OCI-LY7 (cell line): ENCODE measurements around the gene SERF2. TPM values are rescaled to one million over a fixed set of nuclear protein-coding genes. Genes with fewer than 3 reads are reported as not detected.

Experiments
- BruUV-seq: library from RNA; stranded (reverse); fragments of 400-500 nt; replicated peaks from 2 replicates; lab custom pipeline; 2021; lab: Mats Ljungman, UMichigan
- CTCF ChIA-PET: fragments of 300-600 bp; sonication (Branson Sonifier 250); formaldehyde crosslinking; loops from one replicate; lab custom pipeline; 2022; ENCODE audit warnings: antibody characterized with exemption; ENCODE audit not compliant: unreplicated experiment; lab: Charles Lee
- POLR2A ChIA-PET: fragments of 300-600 bp; sonication (Branson Sonifier 250); formaldehyde crosslinking; loops from one replicate; lab custom pipeline; 2022; ENCODE audit warnings: antibody characterized with exemption; lab: Charles Lee
- DNase-seq: peaks from one replicate; pipeline ENCODE4 v3.0.0-alpha.2; 2015; ENCODE audit warnings: low spot score
- H2AFZ ChIP-seq: fragments of 200-600 bp; sonication (generic), shearing (Covaris generic); 2 replicates; pipeline ENCODE4 v1.6.1; 2014; ENCODE audit warnings: mild to moderate bottlenecking, antibody characterized with exemption, low read length, moderate library complexity
- H3K27ac ChIP-seq: fragments of 200-600 bp; sonication (generic); 2 replicates; pipeline ENCODE4 v1.5.1; 2014; ENCODE audit warnings: mixed run types, low read depth, mild to moderate bottlenecking, moderate library complexity, low read length, inconsistent platforms; ENCODE audit not compliant: poor library complexity, severe bottlenecking
- H3K36me3 ChIP-seq: fragments of 200-600 bp; sonication (generic); 2 replicates; pipeline ENCODE4 v1.6.1; 2014; ENCODE audit warnings: mild to moderate bottlenecking, antibody characterized with exemption, low read length, moderate library complexity, mixed read lengths; ENCODE audit not compliant: insufficient read depth
- H3K4me1 ChIP-seq: fragments of 200-600 bp; sonication (generic); 2 replicates; pipeline ENCODE4 v1.5.1; 2014; ENCODE audit warnings: mild to moderate bottlenecking, low read length; ENCODE audit not compliant: insufficient read depth, poor library complexity, severe bottlenecking
- H3K4me2 ChIP-seq: fragments of 200-600 bp; sonication (generic); 2 replicates; pipeline ENCODE4 v1.6.1; 2014; ENCODE audit warnings: mild to moderate bottlenecking, low read length
- H3K4me3 ChIP-seq: fragments of 200-600 bp; sonication (generic); 2 replicates; pipeline ENCODE4 v1.5.1; 2014; ENCODE audit warnings: mild to moderate bottlenecking, low read depth, low read length; ENCODE audit not compliant: poor library complexity, severe bottlenecking
- H3K79me2 ChIP-seq: fragments of 200-600 bp; sonication (generic); 2 replicates; pipeline ENCODE4 v1.6.1; 2016; ENCODE audit warnings: low read depth, mild to moderate bottlenecking, low read length, moderate library complexity, mixed read lengths; ENCODE audit not compliant: insufficient read depth
- H3K9me2 ChIP-seq: fragments of 200-600 bp; sonication (generic); 2 replicates; pipeline ENCODE4 v1.6.1; 2016; ENCODE audit warnings: mild to moderate bottlenecking, low read length, mixed read lengths; ENCODE audit not compliant: insufficient read depth
- H3K9me3 ChIP-seq: fragments of 200-600 bp; sonication (generic); 2 replicates; pipeline ENCODE4 v1.6.1; 2014; ENCODE audit warnings: mild to moderate bottlenecking, mixed run types, low read length, mixed read lengths
- H4K20me1 ChIP-seq: fragments of 200-600 bp; sonication (generic); 2 replicates; pipeline ENCODE4 v1.6.1; 2014; ENCODE audit warnings: mild to moderate bottlenecking, antibody characterized with exemption, low read length, moderate library complexity, mixed read lengths; ENCODE audit not compliant: insufficient read depth
- CTCF ChIP-seq: fragments of 200-600 bp; sonication (generic); conservative IDR thresholded peaks from 2 replicates; pipeline ENCODE4 v1.5.1; 2014; ENCODE audit warnings: mild to moderate bottlenecking, antibody characterized with exemption, low read length, moderate library complexity, mixed read lengths
- EZH2phosphoT487 ChIP-seq: fragments of 200-600 bp; sonication (generic); IDR thresholded peaks from 2 replicates; pipeline ENCODE4 v1.6.1; 2018; ENCODE audit warnings: low read depth, borderline replicate concordance, mild to moderate bottlenecking, mixed run types, antibody characterized with exemption, low read length, moderate library complexity, mixed read lengths
- intact Hi-C: fragments of 100-400 bp; cut with micrococcal nuclease; formaldehyde crosslinking; loops from one replicate; pipeline ENCODE4 v1.10.0; 2022; ENCODE audit not compliant: unreplicated experiment
- total RNA-seq, 2 experiments: library from RNA; depleted of rRNA in 1 of 2; stranded (reverse); fragments of >200 nt in 1 of 2; shearing (Covaris generic) in 1 of 2; gene quantifications; 2 replicates each; pipeline ENCODE4 v1.2.3, GENCODE V29; 2014 to 2022

SERF2 gene
- total RNA-seq, 2 experiments from 2014 or later, result 581 to 1,370 TPM

DNA sequence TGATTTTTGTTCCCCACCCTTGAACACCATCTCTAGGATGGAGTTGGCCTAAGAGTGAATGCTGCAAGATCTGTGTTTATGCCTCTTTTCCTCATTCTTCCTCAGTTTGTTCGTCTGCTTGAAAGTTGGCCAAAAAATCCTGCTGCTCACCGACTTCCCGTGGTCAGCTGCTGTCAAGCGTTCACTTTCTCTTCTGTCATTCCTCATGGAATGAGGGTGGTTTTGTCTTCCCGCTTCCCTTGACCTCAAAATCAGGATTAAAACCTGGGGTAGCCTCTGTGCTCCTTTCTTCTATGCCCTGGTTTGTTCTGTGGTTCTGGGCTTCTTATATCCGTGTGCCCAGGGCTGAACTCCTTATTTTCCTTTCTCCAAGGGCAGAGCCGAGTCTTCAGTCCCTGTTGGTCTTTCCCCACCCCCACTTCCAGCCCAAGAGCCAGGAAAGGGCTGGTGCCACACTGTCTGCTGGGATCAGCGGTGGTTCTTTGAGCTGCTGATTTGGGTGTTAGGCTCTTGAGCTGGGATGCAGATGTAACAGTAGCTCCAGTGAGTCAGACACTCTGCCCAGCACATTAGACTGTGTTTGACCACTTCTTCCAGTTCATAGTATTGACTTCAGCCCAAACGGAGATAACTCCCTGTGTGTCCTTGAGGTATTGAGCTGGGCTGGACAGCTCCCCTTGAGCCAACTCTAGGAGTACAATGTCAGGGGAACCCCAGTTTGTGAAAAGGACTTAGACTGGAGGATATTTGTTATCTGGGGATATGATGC, 2.3 kb downstream of the SERF2 start:
- intact Hi-C loops, result no loop called here
- BruUV-seq, result no TSS peak

DNA sequence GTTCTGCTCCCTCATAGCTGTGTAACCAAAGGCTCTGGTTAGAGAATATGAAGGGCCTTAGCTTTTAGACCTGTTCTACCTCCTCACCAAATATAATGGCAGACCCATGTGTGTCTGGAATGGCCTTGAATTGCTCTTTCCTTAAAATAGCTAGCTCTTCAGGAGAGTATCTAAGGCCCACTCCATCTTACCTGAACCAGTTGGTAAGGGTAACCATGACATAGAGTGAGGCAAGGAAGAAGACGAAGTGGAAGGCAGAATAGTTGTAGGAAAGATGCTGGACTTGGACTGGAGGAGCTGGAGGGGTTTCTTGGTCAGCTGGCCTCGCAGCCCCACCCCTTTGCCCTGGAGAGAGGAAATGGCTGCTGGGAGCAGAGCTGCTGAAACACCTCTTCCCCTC, 3.1 kb downstream of the SERF2 start:
- no peak overlapping the region for H3K4me3 ChIP-seq
- H2AFZ ChIP-seq, result no peak overlapping the region
- ChIA-PET POLR2A (interaction anchor here (0.5 to 2.9 kb wide), 5 partner anchors 9 to 33 kb away, joined by 3 to 14 read pairs (median 4); partner anchors contain the start of gene MFAP1), CTCF (interaction anchor here (1.3 kb wide), 1 partner anchor 19 kb away, joined by 5 read pairs; the partner anchor contains the start of gene ELL3)
- H3K36me3 ChIP-seq, result peaks cover 62% of the 10 kb centered on the region
- DNase-seq, result no peak
- H3K4me2 ChIP-seq, result peak overlapping the region; percentile 97
- no peak for TF ChIP-seq CTCF
- TF ChIP-seq EZH2phosphoT487, result no peak
- H3K9me2 ChIP-seq, result no peaks in the 10 kb centered on the region
- peaks cover 17% of the 10 kb centered on the region for H4K20me1 ChIP-seq
- H3K4me1 ChIP-seq, result peaks cover 87% of the 10 kb centered on the region
- no TSS peak for BruUV-seq
- H3K27ac ChIP-seq, result peak overlapping the region; percentile 97
- H3K9me3 ChIP-seq, result no peaks in the 10 kb centered on the region
- H3K79me2 ChIP-seq, result peaks cover 32% of the 10 kb centered on the region
- intact Hi-C loops, result no loop called here

More for the DNA sequence above, 2.3 kb downstream of the SERF2 start:
- TF ChIP-seq EZH2phosphoT487 (no peak), CTCF (no peak)
- Histone ChIP-seq H3K4me3 (peak overlapping the region; percentile 97), H4K20me1 (peaks cover 17% of the 10 kb centered on the region), H3K4me2 (peak overlapping the region; percentile 97), H2AFZ (no peak overlapping the region), H3K4me1 (peaks cover 87% of the 10 kb centered on the region), H3K9me3 (no peaks in the 10 kb centered on the region), H3K9me2 (no peaks in the 10 kb centered on the region), H3K36me3 (peaks cover 55% of the 10 kb centered on the region), H3K27ac (peak overlapping the region; percentile 97), H3K79me2 (peaks cover 32% of the 10 kb centered on the region)
- POLR2A ChIA-PET, result interaction anchor here (0.6 to 1.9 kb wide), 5 partner anchors 14 to 38 kb away, joined by 3 to 12 read pairs (median 5); partner anchors contain the start of genes ELL3 and MFAP1
- no peak for DNase-seq
- CTCF ChIA-PET, result interaction anchor here (1.3 kb wide), 1 partner anchor 18 kb away, joined by 5 read pairs; the partner anchor contains the start of gene ELL3

DNA sequence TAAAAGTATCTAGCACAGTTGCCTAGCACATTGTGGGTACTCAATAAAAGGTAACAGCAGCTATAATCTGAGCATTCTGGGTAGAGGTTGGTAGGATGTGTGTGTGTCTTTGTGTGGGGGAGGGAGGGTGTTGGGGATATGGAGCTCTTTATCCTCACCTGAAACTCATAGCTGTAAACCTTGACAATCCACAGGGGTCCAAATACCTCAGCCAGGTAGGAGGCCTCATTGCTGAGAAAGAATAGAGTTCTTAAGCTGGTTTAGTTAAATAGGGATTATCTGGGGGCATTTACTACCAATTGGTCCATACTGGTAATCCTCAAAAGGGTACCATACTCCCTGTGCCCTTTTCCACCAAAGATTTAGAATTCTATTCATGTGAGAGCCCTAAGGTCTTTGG, 3.9 kb downstream of the SERF2 start:
- Histone ChIP-seq H3K36me3 (peaks cover 68% of the 10 kb centered on the region), H3K4me2 (peak overlapping the region; percentile 97), H3K4me3 (no peak overlapping the region), H2AFZ (no peak overlapping the region), H3K9me3 (no peaks in the 10 kb centered on the region), H3K27ac (peak overlapping the region; percentile 97), H3K79me2 (peaks cover 38% of the 10 kb centered on the region), H4K20me1 (peaks cover 17% of the 10 kb centered on the region), H3K4me1 (peaks cover 80% of the 10 kb centered on the region), H3K9me2 (no peaks in the 10 kb centered on the region)
- no TSS peak for BruUV-seq
- CTCF ChIA-PET, result interaction anchor here (1.3 kb wide), 1 partner anchor 19 kb away, joined by 5 read pairs; the partner anchor contains the start of gene ELL3
- TF ChIP-seq EZH2phosphoT487 (no peak), CTCF (no peak)
- POLR2A ChIA-PET, result interaction anchor here (0.5 to 2.9 kb wide), 7 partner anchors 8 to 163 kb away, joined by 3 to 14 read pairs (median 4); partner anchors contain the start of gene MFAP1
- intact Hi-C loops, result no loop called here
- no peak for DNase-seq
